Erythroblast (primary cell): Measurements from ENCODE around the gene ERC2.

ENCODE experiments used
- GATA1 ChIP-seq: IDR thresholded peaks from 2 replicates; pipeline ENCODE4 v1.6.1; 2011; ENCODE audit warnings: low read depth, mild to moderate bottlenecking, control low read depth, low read length, moderate library complexity
- POLR2A ChIP-seq: IDR thresholded peaks from 2 replicates; pipeline ENCODE4 v1.6.1; 2011; ENCODE audit warnings: mild to moderate bottlenecking, low read length

GRCh38 chr3:56424885-56425284, 43.4 kb downstream of the ERC2 start:
- TF ChIP-seq POLR2A (no peak), GATA1 (no peak)
